Progenitor cell of endocrine pancreas (in vitro differentiated cells): ENCODE measurements around the gene CYB561A3. TPM values are rescaled to one million over a fixed set of nuclear protein-coding genes. Genes with fewer than 3 reads are reported as not detected.

ENCODE experiments used
- DNase-seq: peaks from one replicate; pipeline ENCODE4 v3.0.0; 2021; ENCODE audit warnings: low spot score; ENCODE audit not compliant: unreplicated experiment
- H3K27ac Mint-ChIP-seq: 2 replicates; pipeline ENCODE4 v1.8.0; 2021; ENCODE audit warnings: mild to moderate bottlenecking, moderate library complexity, mixed read lengths
- H3K27me3 Mint-ChIP-seq: 2 replicates; pipeline ENCODE4 v1.8.0; 2021; ENCODE audit warnings: mixed read lengths
- H3K36me3 Mint-ChIP-seq: 2 replicates; pipeline ENCODE4 v1.8.0; 2022; ENCODE audit warnings: mixed read lengths; ENCODE audit not compliant: insufficient read depth
- H3K4me1 Mint-ChIP-seq: 2 replicates; pipeline ENCODE4 v1.8.0; 2021; ENCODE audit warnings: low read depth, mixed read lengths
- H3K4me3 Mint-ChIP-seq: 2 replicates; pipeline ENCODE4 v1.8.0; 2021; ENCODE audit warnings: low read depth, mild to moderate bottlenecking, moderate library complexity, mixed read lengths
- H3K9me3 Mint-ChIP-seq: 2 replicates; pipeline ENCODE4 v1.8.0; 2021; ENCODE audit warnings: low read depth, mixed read lengths
- CTCF ChIP-seq: fragments of 200-600 bp; sonication (generic); IDR thresholded peaks from one replicate; pipeline ENCODE4 v1.5.0; 2021; ENCODE audit warnings: antibody characterized with exemption, mild to moderate bottlenecking; ENCODE audit not compliant: unreplicated experiment
- total RNA-seq: library from RNA; stranded (reverse); gene quantifications from 2 replicates; pipeline ENCODE4 v1.2.1, GENCODE V29; 2021

Gene CYB561A3
- total RNA-seq, 1 donor from 2014 or later = 45.3 TPM

GRCh38 chr11:61315260-61315659 is 46.4 kb downstream of the CYB561A3 start:
- TF ChIP-seq CTCF = no peak
- no peak for DNase-seq
- Mint-ChIP-seq H3K27me3 (no peaks in the 10 kb centered on the region), H3K36me3 (peaks cover 21% of the 10 kb centered on the region), H3K9me3 (no peaks in the 10 kb centered on the region), H3K4me3 (no peak overlapping the region), H3K27ac (no peak overlapping the region), H3K4me1 (no peaks in the 10 kb centered on the region)

DNA sequence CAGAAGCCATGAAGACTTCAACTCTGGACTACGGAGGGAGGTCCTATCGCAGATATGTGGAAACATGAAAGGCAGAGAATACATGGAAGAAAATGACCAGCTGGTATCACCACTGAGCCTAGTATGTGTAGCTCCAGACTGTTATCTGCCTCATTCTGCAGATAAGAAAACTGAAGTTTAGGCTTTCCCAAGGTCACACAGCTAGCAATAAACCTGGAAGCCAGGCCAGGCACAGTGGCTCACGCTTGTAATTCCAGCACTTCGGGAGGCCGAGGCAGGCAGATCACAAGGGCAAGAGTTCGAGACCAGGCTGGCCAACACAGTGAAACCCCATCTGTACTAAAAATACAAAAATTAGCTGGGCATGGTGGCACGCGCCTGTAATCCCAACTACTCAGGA is 50.9 kb downstream of the CYB561A3 start:
- TF ChIP-seq CTCF = no peak
- no peaks in the 10 kb centered on the region for H3K27me3 Mint-ChIP-seq
- no peak overlapping the region for H3K27ac Mint-ChIP-seq
- no peak for DNase-seq
- H3K9me3 Mint-ChIP-seq = no peaks in the 10 kb centered on the region
- H3K36me3 Mint-ChIP-seq = peaks cover 18% of the 10 kb centered on the region
- no peak overlapping the region for H3K4me3 Mint-ChIP-seq
- no peaks in the 10 kb centered on the region for H3K4me1 Mint-ChIP-seq

GRCh38 chr11:61309739-61310138 is 51.9 kb downstream of the CYB561A3 start:
- H3K27me3 Mint-ChIP-seq = no peaks in the 10 kb centered on the region
- H3K27ac Mint-ChIP-seq = no peak overlapping the region
- TF ChIP-seq CTCF = no peak
- H3K4me1 Mint-ChIP-seq = no peaks in the 10 kb centered on the region
- DNase-seq = no peak
- H3K36me3 Mint-ChIP-seq = peaks cover 21% of the 10 kb centered on the region
- H3K4me3 Mint-ChIP-seq = no peak overlapping the region
- no peaks in the 10 kb centered on the region for H3K9me3 Mint-ChIP-seq

- Mint-ChIP-seq H3K27me3 (no peaks in the 10 kb centered on the region), H3K27ac (no peak overlapping the region), H3K9me3 (no peaks in the 10 kb centered on the region), H3K4me1 (no peaks in the 10 kb centered on the region), H3K36me3 (peaks cover 21% of the 10 kb centered on the region), H3K4me3 (no peak overlapping the region)
- no peak for DNase-seq
- no peak for TF ChIP-seq CTCF
Measured at GRCh38 chr11:61309141-61309540, 52.5 kb downstream of the CYB561A3 start.

GRCh38 chr11:61307354-61307753 is 54.3 kb downstream of the CYB561A3 start:
- Mint-ChIP-seq H3K27me3 (no peaks in the 10 kb centered on the region), H3K9me3 (no peaks in the 10 kb centered on the region), H3K4me1 (no peaks in the 10 kb centered on the region), H3K27ac (no peak overlapping the region), H3K4me3 (no peak overlapping the region), H3K36me3 (peaks cover 18% of the 10 kb centered on the region)
- no peak for DNase-seq
- TF ChIP-seq CTCF = no peak
